ENCODE measurements around the gene S100A12.

- TF ChIP-seq CTCF (IDR thresholded peaks at IDR 0.05) (no peak), POLR2A (IDR thresholded peaks at IDR 0.05) (no peak)
Measured at GRCh38 chr1:153339802-153340201, 35.6 kb downstream of the S100A12 start.
